ENCODE measurements around the gene WDR4. TPM values are rescaled to one million over a fixed set of nuclear protein-coding genes. Genes with fewer than 3 reads are reported as not detected.
A peak's percentile ranks its signal among the peaks of the same experiment; 100 is the strongest.
"Not testable (repeated sequence)": the region's sequence is repeated elsewhere in the genome, so short reads cannot be mapped to it uniquely, and the experiment has no call there.

WDR4 gene
- total and polyA plus RNA-seq, 4 donors: 2.5 to 13.9 (median 8.4) TPM

- intact Hi-C loops (cut with DNase I): loop anchor here in 1 of 2 donors (10.0 kb wide), 1 partner anchor 737 kb away; the partner anchor contains the start of genes HSF2BP and RRP1B
- no peak for DNase-seq
- no peak overlapping the region for H3K27ac ChIP-seq (ENCODE audit: low read depth in 1 of 2, low read length in 2 of 2)
These were observed 39.0 kb upstream of the WDR4 start for GRCh38 chr21:42918291-42918690.

GRCh38 chr21:42913476-42913875 is 34.1 kb upstream of the WDR4 start:
- peaks cover 0 to 2% of the 10 kb centered on the region in 2 donors for H3K36me3 ChIP-seq (ENCODE audit: control insufficient read depth in 1 of 2, insufficient read depth in 2 of 2, low read length in 1 of 2)
- H3K27ac ChIP-seq (ENCODE audit: low read depth in 1 of 2, low read length in 2 of 2): no peak overlapping the region
- no peaks in the 10 kb centered on the region for H3K4me1 ChIP-seq (ENCODE audit: control insufficient read depth in 1 of 2, insufficient read depth in 2 of 2, low read length in 2 of 2)

More at GRCh38 chr21:42918291-42918690, 39.0 kb upstream of the WDR4 start:
- Histone ChIP-seq H3K36me3 (ENCODE audit: control insufficient read depth in 1 of 2, insufficient read depth in 2 of 2, low read length in 1 of 2) (no peaks in the 10 kb centered on the region), H3K9me3 (ENCODE audit: control insufficient read depth, low read length) (no peaks in the 10 kb centered on the region), H3K4me3 (ENCODE audit: low read length in 2 of 2) (no peak overlapping the region), H3K4me1 (ENCODE audit: control insufficient read depth in 1 of 2, insufficient read depth in 2 of 2, low read length in 2 of 2) (no peaks in the 10 kb centered on the region), H3K27me3 (ENCODE audit: control insufficient read depth in 1 of 2, insufficient read depth in 2 of 2, low read length in 1 of 2) (no peaks in the 10 kb centered on the region)
- 95 to 97% methylated on average over 6 of the region's 6 CpGs for WGBS, 2 donors
- no peak for ATAC-seq (ENCODE audit: low FRiP score)

GRCh38 chr21:42911920-42912319 is 32.6 kb upstream of the WDR4 start:
- H3K4me3 ChIP-seq (ENCODE audit: low read length in 2 of 2); DNase-seq; H3K36me3 ChIP-seq (ENCODE audit: control insufficient read depth in 1 of 2, insufficient read depth in 2 of 2, low read length in 1 of 2); H3K4me1 ChIP-seq (ENCODE audit: control insufficient read depth in 1 of 2, insufficient read depth in 2 of 2, low read length in 2 of 2); H3K27ac ChIP-seq (ENCODE audit: low read depth in 1 of 2, low read length in 2 of 2); H3K9me3 ChIP-seq (ENCODE audit: control insufficient read depth, low read length); H3K27me3 ChIP-seq (ENCODE audit: control insufficient read depth in 1 of 2, insufficient read depth in 2 of 2, low read length in 1 of 2); ATAC-seq (ENCODE audit: low FRiP score): not testable (repeated sequence)
- 91 to 94% methylated on average over 6 of the region's 6 CpGs for WGBS, 2 donors
- intact Hi-C loops (cut with DNase I): loop anchor here in 1 of 2 donors (10.0 kb wide), 1 partner anchor 743 kb away; the partner anchor contains the start of genes HSF2BP and RRP1B

More at GRCh38 chr21:42913476-42913875, 34.1 kb upstream of the WDR4 start:
- 67 to 85% methylated on average over 7 of the region's 7 CpGs for WGBS, 2 donors
- DNase-seq (no peak), ATAC-seq (ENCODE audit: low FRiP score) (no peak)
- intact Hi-C loops (cut with DNase I): loop anchor here in 1 of 2 donors (10.0 kb wide), 1 partner anchor 741 kb away; the partner anchor contains the start of genes HSF2BP and RRP1B
- Histone ChIP-seq H3K27me3 (ENCODE audit: control insufficient read depth in 1 of 2, insufficient read depth in 2 of 2, low read length in 1 of 2) (no peaks in the 10 kb centered on the region), H3K9me3 (ENCODE audit: control insufficient read depth, low read length) (no peaks in the 10 kb centered on the region), H3K4me3 (ENCODE audit: low read length in 2 of 2) (no peak overlapping the region)

- H3K9me3 ChIP-seq (ENCODE audit: control insufficient read depth, low read length); H3K27me3 ChIP-seq (ENCODE audit: control insufficient read depth in 1 of 2, insufficient read depth in 2 of 2, low read length in 1 of 2); H3K4me3 ChIP-seq (ENCODE audit: low read length in 2 of 2); DNase-seq; H3K27ac ChIP-seq (ENCODE audit: low read depth in 1 of 2, low read length in 2 of 2); ATAC-seq (ENCODE audit: low FRiP score); H3K4me1 ChIP-seq (ENCODE audit: control insufficient read depth in 1 of 2, insufficient read depth in 2 of 2, low read length in 2 of 2); intact Hi-C loops (cut with DNase I); H3K36me3 ChIP-seq (ENCODE audit: control insufficient read depth in 1 of 2, insufficient read depth in 2 of 2, low read length in 1 of 2): not testable (repeated sequence)
- 93% methylated on average over 9 of the region's 9 CpGs for WGBS, 2 donors
These were observed 29.1 kb upstream of the WDR4 start for GRCh38 chr21:42908484-42908883.

GRCh38 chr21:42906233-42906632 is 26.9 kb upstream of the WDR4 start:
- H3K4me3 ChIP-seq (ENCODE audit: low read length in 2 of 2): no peak overlapping the region
- intact Hi-C loops (cut with DNase I): no loop called here
- ATAC-seq (ENCODE audit: low FRiP score): no peak
- 97% methylated on average over 16 of the region's 16 CpGs for WGBS, 2 donors
- no peaks in the 10 kb centered on the region for H3K27me3 ChIP-seq (ENCODE audit: control insufficient read depth in 1 of 2, insufficient read depth in 2 of 2, low read length in 1 of 2)
- H3K9me3 ChIP-seq (ENCODE audit: control insufficient read depth, low read length): no peaks in the 10 kb centered on the region
- peaks cover 3% of the 10 kb centered on the region in 2 donors for H3K36me3 ChIP-seq (ENCODE audit: control insufficient read depth in 1 of 2, insufficient read depth in 2 of 2, low read length in 1 of 2)
- no peak for DNase-seq
- H3K4me1 ChIP-seq (ENCODE audit: control insufficient read depth in 1 of 2, insufficient read depth in 2 of 2, low read length in 2 of 2): no peaks in the 10 kb centered on the region
- H3K27ac ChIP-seq (ENCODE audit: low read depth in 1 of 2, low read length in 2 of 2): no peak overlapping the region

GRCh38 chr21:42905195-42905594 is 25.9 kb upstream of the WDR4 start:
- 97% methylated on average over 8 of the region's 8 CpGs for WGBS, 2 donors
- no peak for ATAC-seq (ENCODE audit: low FRiP score)
- H3K27ac ChIP-seq (ENCODE audit: low read depth in 1 of 2, low read length in 2 of 2): no peak overlapping the region
- H3K4me3 ChIP-seq (ENCODE audit: low read length in 2 of 2): no peak overlapping the region
- H3K4me1 ChIP-seq (ENCODE audit: control insufficient read depth in 1 of 2, insufficient read depth in 2 of 2, low read length in 2 of 2): no peaks in the 10 kb centered on the region
- no peaks in the 10 kb centered on the region for H3K9me3 ChIP-seq (ENCODE audit: control insufficient read depth, low read length)
- DNase-seq: no peak
- peaks cover 3% of the 10 kb centered on the region in 2 donors for H3K36me3 ChIP-seq (ENCODE audit: control insufficient read depth in 1 of 2, insufficient read depth in 2 of 2, low read length in 1 of 2)
- no peaks in the 10 kb centered on the region for H3K27me3 ChIP-seq (ENCODE audit: control insufficient read depth in 1 of 2, insufficient read depth in 2 of 2, low read length in 1 of 2)
- intact Hi-C loops (cut with DNase I): no loop called here

- intact Hi-C loops (cut with DNase I): no loop called here
- peaks cover 3 to 4% of the 10 kb centered on the region in 2 donors for H3K36me3 ChIP-seq (ENCODE audit: control insufficient read depth in 1 of 2, insufficient read depth in 2 of 2, low read length in 1 of 2)
- DNase-seq (no peak), ATAC-seq (ENCODE audit: low FRiP score) (no peak)
- H3K9me3 ChIP-seq (ENCODE audit: control insufficient read depth, low read length): no peaks in the 10 kb centered on the region
- WGBS, 2 donors: 95 to 96% methylated on average over 11 of the region's 11 CpGs
- no peak overlapping the region for H3K27ac ChIP-seq (ENCODE audit: low read depth in 1 of 2, low read length in 2 of 2)
- no peaks in the 10 kb centered on the region for H3K4me1 ChIP-seq (ENCODE audit: control insufficient read depth in 1 of 2, insufficient read depth in 2 of 2, low read length in 2 of 2)
- H3K27me3 ChIP-seq (ENCODE audit: control insufficient read depth in 1 of 2, insufficient read depth in 2 of 2, low read length in 1 of 2): no peaks in the 10 kb centered on the region
- H3K4me3 ChIP-seq (ENCODE audit: low read length in 2 of 2): no peak overlapping the region
These were observed 24.5 kb upstream of the WDR4 start for GRCh38 chr21:42903817-42904216.

GRCh38 chr21:42900446-42900845 is 21.1 kb upstream of the WDR4 start:
- ATAC-seq (ENCODE audit: low FRiP score) (no peak), DNase-seq (no peak)
- no peaks in the 10 kb centered on the region for H3K27me3 ChIP-seq (ENCODE audit: control insufficient read depth in 1 of 2, insufficient read depth in 2 of 2, low read length in 1 of 2)
- H3K4me1 ChIP-seq (ENCODE audit: control insufficient read depth in 1 of 2, insufficient read depth in 2 of 2, low read length in 2 of 2): no peaks in the 10 kb centered on the region
- intact Hi-C loops (cut with DNase I): no loop called here
- no peaks in the 10 kb centered on the region for H3K9me3 ChIP-seq (ENCODE audit: control insufficient read depth, low read length)
- H3K27ac ChIP-seq (ENCODE audit: low read depth in 1 of 2, low read length in 2 of 2): no peak overlapping the region
- H3K4me3 ChIP-seq (ENCODE audit: low read length in 2 of 2): no peak overlapping the region
- WGBS, 2 donors: 77 to 82% methylated on average over 4 of the region's 4 CpGs
- H3K36me3 ChIP-seq (ENCODE audit: control insufficient read depth in 1 of 2, insufficient read depth in 2 of 2, low read length in 1 of 2): peaks cover 3% of the 10 kb centered on the region in 2 donors

- ATAC-seq (ENCODE audit: low FRiP score): peak; percentile 99
- Histone ChIP-seq H3K27ac (ENCODE audit: low read depth in 1 of 2, low read length in 2 of 2) (peak within 1 kb of the TSS; percentile 62 to 68), H3K4me1 (ENCODE audit: control insufficient read depth in 1 of 2, insufficient read depth in 2 of 2, low read length in 2 of 2) (no peaks in the 10 kb centered on the region), H3K27me3 (ENCODE audit: control insufficient read depth in 1 of 2, insufficient read depth in 2 of 2, low read length in 1 of 2) (no peaks in the 10 kb centered on the region), H3K9me3 (ENCODE audit: control insufficient read depth, low read length) (no peaks in the 10 kb centered on the region), H3K36me3 (ENCODE audit: control insufficient read depth in 1 of 2, insufficient read depth in 2 of 2, low read length in 1 of 2) (no peaks in the 10 kb centered on the region), H3K4me3 (ENCODE audit: low read length in 2 of 2) (peak within 1 kb of the TSS; percentile 73 to 77)
- 0 to 1% methylated on average over 72 to 87 of the region's 87 CpGs for WGBS, 2 donors
- DNase-seq: peak; percentile 100
- intact Hi-C loops (cut with DNase I): loop anchor here in 1 of 2 donors (2.0 kb wide), 1 partner anchor 14 kb away; the partner anchor contains the start of gene WDR4
These were observed 13.8 kb upstream of the WDR4 start, which contains the start of gene NDUFV3 for GRCh38 chr21:42892931-42893755. Gene NDUFV3 (plus strand): TSS chr21:42893309. CDS start chr21:42893334, 25 bp downstream.
